ENCODE measurements around the gene CTSF.

DNA sequence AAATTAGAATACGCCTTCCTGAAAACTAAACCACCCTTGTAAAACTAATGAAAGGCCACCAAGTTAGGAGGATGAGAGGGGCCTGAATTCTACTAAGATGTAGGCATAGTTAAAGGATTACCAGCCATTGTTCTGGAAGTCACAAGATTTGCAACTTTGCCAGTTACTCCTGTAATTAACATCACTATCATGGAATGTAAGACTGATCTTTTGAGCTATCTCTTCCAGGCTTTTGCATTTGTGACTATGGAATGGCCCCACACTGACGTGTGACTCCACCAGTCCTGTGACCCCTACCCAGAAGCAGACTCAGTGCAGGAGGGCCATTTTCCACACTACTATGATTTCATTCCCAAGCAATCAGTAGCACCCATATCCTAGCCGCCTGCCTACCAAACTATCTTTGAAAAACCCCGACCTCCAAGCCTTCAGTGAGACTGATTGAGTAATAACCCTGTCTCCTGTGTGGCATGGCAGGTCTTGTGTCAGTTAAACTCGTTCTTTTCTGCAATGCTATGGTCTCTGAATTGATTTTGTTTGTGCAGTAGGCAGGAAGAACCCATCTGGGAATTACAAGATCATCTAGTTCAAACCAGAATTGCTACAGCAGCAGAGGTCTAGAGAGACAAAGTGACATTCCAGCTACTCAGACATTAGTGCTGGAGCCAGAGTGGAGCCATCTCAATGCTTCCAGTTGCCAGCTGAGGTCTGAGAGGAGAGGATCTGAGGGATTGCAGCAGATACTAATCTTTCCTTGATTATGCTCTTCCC, 1.9 kb upstream of the CTSF start:
- TF ChIP-seq POLR2A (IDR thresholded peaks at IDR 0.05), result no peak
- TF ChIP-seq, protein P1, sequence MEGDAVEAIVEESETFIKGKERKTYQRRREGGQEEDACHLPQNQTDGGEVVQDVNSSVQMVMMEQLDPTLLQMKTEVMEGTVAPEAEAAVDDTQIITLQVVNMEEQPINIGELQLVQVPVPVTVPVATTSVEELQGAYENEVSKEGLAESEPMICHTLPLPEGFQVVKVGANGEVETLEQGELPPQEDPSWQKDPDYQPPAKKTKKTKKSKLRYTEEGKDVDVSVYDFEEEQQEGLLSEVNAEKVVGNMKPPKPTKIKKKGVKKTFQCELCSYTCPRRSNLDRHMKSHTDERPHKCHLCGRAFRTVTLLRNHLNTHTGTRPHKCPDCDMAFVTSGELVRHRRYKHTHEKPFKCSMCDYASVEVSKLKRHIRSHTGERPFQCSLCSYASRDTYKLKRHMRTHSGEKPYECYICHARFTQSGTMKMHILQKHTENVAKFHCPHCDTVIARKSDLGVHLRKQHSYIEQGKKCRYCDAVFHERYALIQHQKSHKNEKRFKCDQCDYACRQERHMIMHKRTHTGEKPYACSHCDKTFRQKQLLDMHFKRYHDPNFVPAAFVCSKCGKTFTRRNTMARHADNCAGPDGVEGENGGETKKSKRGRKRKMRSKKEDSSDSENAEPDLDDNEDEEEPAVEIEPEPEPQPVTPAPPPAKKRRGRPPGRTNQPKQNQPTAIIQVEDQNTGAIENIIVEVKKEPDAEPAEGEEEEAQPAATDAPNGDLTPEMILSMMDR (IDR thresholded peaks at IDR 0.05), result no peak
